Right atrium auricular region (tissue), 2 donors: ENCODE measurements around the gene MYOM3. TPM values are rescaled to one million over a fixed set of nuclear protein-coding genes. Genes with fewer than 3 reads are reported as not detected.

Source experiments
- DNase-seq: peaks from one replicate; pipeline ENCODE4 v3.0.0-alpha.2; 2019; ENCODE audit warnings: low spot score
- H3K27ac ChIP-seq, 2 donors: fragments of 200-600 bp; sonication (generic); 1 replicate in 1 of 2; 2 replicates in 1 of 2; pipeline ENCODE4 v1.5.1; 2016 to 2019
- H3K27me3 ChIP-seq, 2 donors: fragments of 200-600 bp; sonication (generic); one replicate each; pipeline versions ENCODE4 v1.5.1 to v1.6.0; 2017 to 2019
- H3K36me3 ChIP-seq: fragments of 200-600 bp; sonication (generic); one replicate; pipeline ENCODE4 v1.5.1; 2016
- H3K4me1 ChIP-seq, 2 donors: fragments of 200-600 bp; sonication (generic); one replicate each; pipeline versions ENCODE4 v1.5.1 to v1.6.0; 2017 to 2019
- H3K4me3 ChIP-seq, 2 donors: fragments of 200-600 bp; sonication (generic); 1 replicate in 1 of 2; 2 replicates in 1 of 2; pipeline ENCODE4 v1.5.1; 2017 to 2019; ENCODE audit warnings: mild to moderate bottlenecking in 1 of 2, moderate library complexity in 1 of 2
- H3K9me3 ChIP-seq, 2 donors: fragments of 200-600 bp; sonication (generic); one replicate each; pipeline ENCODE4 v1.5.1; 2019
- CTCF ChIP-seq, 2 donors: fragments of 200-600 bp; sonication (generic); IDR thresholded peaks; one replicate each; pipeline ENCODE4 v1.5.1; 2019; ENCODE audit warnings: antibody characterized with exemption in 2 of 2
- total RNA-seq, 2 donors: library from RNA; depleted of rRNA; stranded (reverse); fragments of >200 nt; gene quantifications; one replicate each; pipeline ENCODE4 v1.1.0, GENCODE V29; 2016

Gene MYOM3
- total RNA-seq, 2 donors from 2014 or later, result 98.7 to 241 TPM

GRCh38 chr1:24101796-24102586 is 9.9 kb downstream of the MYOM3 start:
- no peak for TF ChIP-seq CTCF (IDR thresholded peaks at IDR 0.05)
- H3K36me3 ChIP-seq, result peaks cover 26% of the 10 kb centered on the region
- peak overlapping the region; percentile 82 to 89 for H3K27ac ChIP-seq
- DNase-seq, result no peak
- peaks cover 0 to 56% of the 10 kb centered on the region in 2 donors for H3K4me1 ChIP-seq
- H3K9me3 ChIP-seq, result no peaks in the 10 kb centered on the region
- H3K4me3 ChIP-seq, result no peak overlapping the region
- H3K27me3 ChIP-seq, result no peaks in the 10 kb centered on the region

DNA sequence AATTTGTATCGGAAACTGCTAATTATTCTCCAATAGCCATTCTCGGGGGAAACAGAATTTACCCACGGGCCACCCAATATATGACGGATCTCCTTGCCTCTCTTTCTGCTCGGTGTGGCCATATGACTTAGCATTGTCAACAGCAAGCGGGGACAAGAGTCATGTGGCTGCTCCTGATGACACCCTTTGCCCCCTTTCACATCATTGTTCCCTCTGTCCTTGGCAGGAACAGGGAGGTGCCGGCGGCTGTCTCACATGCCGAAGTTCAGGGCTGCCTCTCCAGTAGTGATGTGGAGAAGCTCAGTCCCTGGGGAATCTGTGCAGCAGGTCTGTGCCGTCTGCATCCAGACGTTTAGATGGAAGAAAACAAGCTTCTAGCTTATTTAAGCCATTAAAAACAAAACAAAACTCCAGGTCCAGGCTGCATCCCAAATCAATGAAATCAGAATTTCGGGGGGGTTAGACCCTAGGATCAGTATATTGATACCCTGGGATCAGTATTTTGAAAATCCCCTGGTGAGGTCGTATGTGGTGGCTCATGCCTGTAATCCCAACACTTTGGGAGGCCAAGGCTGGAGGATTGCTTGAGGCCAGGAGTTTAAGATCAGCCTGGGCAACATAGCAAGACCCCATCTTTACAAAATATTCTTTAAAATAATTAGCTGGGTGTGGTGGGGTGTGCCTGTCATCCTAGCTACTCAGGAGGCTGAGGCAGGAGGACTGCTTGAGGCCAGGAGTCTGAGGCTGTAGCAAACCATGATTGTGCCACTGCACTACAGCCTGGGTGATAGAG is 10.8 kb downstream of the MYOM3 start:
- H3K27ac ChIP-seq, result peak overlapping the region; percentile 82 to 89
- TF ChIP-seq CTCF (IDR thresholded peaks at IDR 0.05), result no peak
- H3K27me3 ChIP-seq, result no peaks in the 10 kb centered on the region
- DNase-seq, result no peak
- H3K4me3 ChIP-seq, result no peak overlapping the region
- H3K4me1 ChIP-seq, result peaks cover 0 to 63% of the 10 kb centered on the region in 2 donors
- peaks cover 18% of the 10 kb centered on the region for H3K36me3 ChIP-seq
- no peaks in the 10 kb centered on the region for H3K9me3 ChIP-seq

DNA sequence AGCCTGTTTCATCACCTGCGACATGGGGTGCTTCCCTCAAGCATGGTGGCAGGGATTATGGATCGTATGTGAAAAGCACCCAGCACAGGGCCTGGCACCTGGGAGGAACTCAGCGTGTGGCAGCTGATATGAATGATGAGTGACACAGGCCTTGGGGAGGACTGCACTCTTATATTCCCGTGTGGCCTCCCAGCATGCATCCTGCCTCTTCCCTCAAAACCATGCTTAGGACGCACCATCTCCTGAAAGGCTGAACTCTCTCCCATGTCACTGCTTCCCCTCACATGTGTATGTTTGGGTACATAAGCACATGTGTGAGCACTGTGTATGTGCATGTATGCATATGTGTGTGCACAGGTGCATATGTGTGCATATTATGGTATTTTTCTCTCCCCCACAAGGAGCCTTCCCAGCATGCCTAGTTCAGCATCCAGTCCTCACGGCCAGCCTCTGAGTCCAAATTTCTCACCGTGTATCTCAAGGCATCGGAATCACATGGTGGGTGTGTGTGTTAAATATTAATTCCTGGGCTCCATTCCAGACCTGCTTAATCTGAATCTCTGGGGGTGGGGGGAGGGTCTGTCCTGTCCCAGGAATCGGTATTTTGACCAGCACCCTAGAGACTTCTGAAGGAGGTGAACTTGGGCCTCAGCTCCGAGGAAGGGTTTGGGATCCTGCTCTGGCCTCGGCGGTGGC is 12.8 kb downstream of the MYOM3 start:
- peaks cover 0 to 72% of the 10 kb centered on the region in 2 donors for H3K4me1 ChIP-seq
- peaks cover 15% of the 10 kb centered on the region for H3K36me3 ChIP-seq

GRCh38 chr1:24098102-24098501 is 13.8 kb downstream of the MYOM3 start:
- Histone ChIP-seq H3K9me3 (no peaks in the 10 kb centered on the region), H3K27ac (peak overlapping the region; percentile 82 to 89), H3K4me3 (no peak overlapping the region), H3K27me3 (no peaks in the 10 kb centered on the region), H3K36me3 (peaks cover 16% of the 10 kb centered on the region), H3K4me1 (peaks cover 0 to 62% of the 10 kb centered on the region in 2 donors)
- TF ChIP-seq CTCF (IDR thresholded peaks at IDR 0.05), result no peak
- no peak for DNase-seq

More for the DNA sequence above, 12.8 kb downstream of the MYOM3 start:
- Histone ChIP-seq H3K27ac (peak overlapping the region; percentile 82 to 89), H3K27me3 (no peaks in the 10 kb centered on the region), H3K9me3 (no peaks in the 10 kb centered on the region), H3K4me3 (no peak overlapping the region)
- no peak for TF ChIP-seq CTCF (IDR thresholded peaks at IDR 0.05)
- DNase-seq, result no peak

DNA sequence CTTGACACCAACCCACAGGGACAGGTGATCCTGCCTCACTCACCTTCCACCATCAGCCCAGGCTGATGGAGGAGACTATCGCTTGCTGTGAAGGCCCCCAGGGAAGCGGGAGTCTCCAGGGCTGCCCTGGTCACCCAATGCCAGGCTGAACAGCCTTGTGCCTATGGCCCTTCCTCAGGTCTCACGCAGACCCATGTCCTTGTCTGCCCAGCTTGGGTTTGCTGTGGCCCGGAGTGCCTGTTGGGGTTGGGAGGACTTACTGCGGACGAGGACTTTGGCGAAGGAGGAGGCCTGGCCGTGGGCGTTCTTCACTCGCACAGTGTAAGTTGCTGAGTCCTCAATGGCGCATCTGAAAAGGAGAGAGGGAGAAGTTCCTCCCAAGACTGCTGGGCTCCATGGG is 14.3 kb downstream of the MYOM3 start:
- no peaks in the 10 kb centered on the region for H3K27me3 ChIP-seq
- H3K4me1 ChIP-seq, result peaks cover 0 to 58% of the 10 kb centered on the region in 2 donors
- H3K36me3 ChIP-seq, result peaks cover 20% of the 10 kb centered on the region
- H3K9me3 ChIP-seq, result no peaks in the 10 kb centered on the region
- no peak for DNase-seq
- TF ChIP-seq CTCF (IDR thresholded peaks at IDR 0.05), result no peak
- H3K27ac ChIP-seq, result peak overlapping the region; percentile 82 to 89
- H3K4me3 ChIP-seq, result no peak overlapping the region
